CD14-positive monocyte (primary cell): Measurements from ENCODE around the gene PIGV. TPM values are rescaled to one million over a fixed set of nuclear protein-coding genes. Genes with fewer than 3 reads are reported as not detected.

Experiments used
- DNase-seq, 3 donors: peaks; one replicate each; pipeline ENCODE4 v3.0.0-alpha.2; 2011 to 2022
- H2AFZ ChIP-seq: 2 replicates; pipeline ENCODE4 v1.6.0; 2012; ENCODE audit warnings: mild to moderate bottlenecking, low read depth, low read length, inconsistent platforms; ENCODE audit not compliant: insufficient read depth, poor library complexity, severe bottlenecking
- H3K27ac ChIP-seq, 2 donors: 1 replicate in 1 of 2; 2 replicates in 1 of 2; pipeline ENCODE4 v1.5.1; 2012 to 2013; ENCODE audit warnings: low read length in 2 of 2, control low read depth in 1 of 2, inconsistent platforms in 1 of 2, low read depth in 1 of 2, mild to moderate bottlenecking in 1 of 2
- H3K27me3 ChIP-seq, 2 donors: one replicate each; pipeline versions ENCODE4 v1.6.0 to v1.6.1; 2011 to 2013; ENCODE audit warnings: low read length in 2 of 2; ENCODE audit not compliant: control insufficient read depth in 2 of 2, insufficient read depth in 2 of 2
- H3K36me3 ChIP-seq, 2 donors: replicated peaks in 1 of 2; 1 replicate in 1 of 2; 2 replicates in 1 of 2; pipeline versions ENCODE4 v1.5.1 to v1.6.1; 2012 to 2013; ENCODE audit warnings: low read length in 2 of 2, control low read depth in 1 of 2, inconsistent platforms in 1 of 2, mild to moderate bottlenecking in 1 of 2; ENCODE audit not compliant: insufficient read depth in 2 of 2, control insufficient read depth in 1 of 2
- H3K4me1 ChIP-seq, 2 donors: 1 replicate in 1 of 2; 2 replicates in 1 of 2; pipeline versions ENCODE4 v1.5.1 to v1.6.1; 2012 to 2013; ENCODE audit warnings: low read length in 2 of 2, control low read depth in 1 of 2, inconsistent platforms in 1 of 2, mild to moderate bottlenecking in 1 of 2, moderate library complexity in 1 of 2; ENCODE audit not compliant: insufficient read depth in 2 of 2, control insufficient read depth in 1 of 2
- H3K4me2 ChIP-seq: replicated peaks from 2 replicates; pipeline ENCODE3; 2012; ENCODE audit warnings: low read length, moderate library complexity, mild to moderate bottlenecking; ENCODE audit not compliant: poor library complexity, severe bottlenecking; ENCODE audit errors: extremely low read depth
- H3K4me3 ChIP-seq, 3 experiments: fragments of 200-600 bp in 1 of 3; sonication (generic) in 1 of 3; replicated peaks in 1 of 3; 1 replicate in 2 of 3; 2 replicates in 1 of 3; pipeline ENCODE4 v1.5.1; 2011 to 2013; ENCODE audit warnings: low read length in 3 of 3, mild to moderate bottlenecking in 3 of 3, control low read depth in 2 of 3, low read depth in 2 of 3, inconsistent platforms in 1 of 3, moderate library complexity in 1 of 3
- H3K79me2 ChIP-seq: 2 replicates; pipeline ENCODE4 v1.6.0; 2012; ENCODE audit warnings: mild to moderate bottlenecking, control low read depth, inconsistent platforms, low read length, moderate library complexity; ENCODE audit not compliant: insufficient read depth
- H3K9ac ChIP-seq: 2 replicates; pipeline ENCODE4 v1.6.0; 2017; ENCODE audit warnings: low read length, mild to moderate bottlenecking; ENCODE audit not compliant: insufficient read depth, poor library complexity, severe bottlenecking
- H3K9me3 ChIP-seq, 2 donors: replicated peaks in 1 of 2; 1 replicate in 1 of 2; 2 replicates in 1 of 2; pipeline versions ENCODE4 v1.5.1 to v1.6.1; 2012 to 2013; ENCODE audit warnings: low read length in 2 of 2, control low read depth in 1 of 2; ENCODE audit not compliant: control insufficient read depth in 1 of 2, insufficient read depth in 1 of 2
- H4K20me1 ChIP-seq: 2 replicates; pipeline ENCODE4 v1.6.0; 2012; ENCODE audit warnings: mild to moderate bottlenecking, low read length, control low read depth, moderate library complexity; ENCODE audit not compliant: insufficient read depth
- H3K27ac Mint-ChIP-seq, 7 donors: one replicate each; pipeline ENCODE4 v1.8.0; 2020; ENCODE audit warnings: mild to moderate bottlenecking in 7 of 7, mixed read lengths in 7 of 7, moderate library complexity in 6 of 7, inconsistent platforms in 2 of 7
- H3K27me3 Mint-ChIP-seq, 3 donors: one replicate each; pipeline ENCODE4 v1.8.0; 2021 to 2022; ENCODE audit warnings: low read depth in 3 of 3, mild to moderate bottlenecking in 3 of 3, mixed read lengths in 3 of 3, moderate library complexity in 3 of 3, inconsistent platforms in 1 of 3
- H3K36me3 Mint-ChIP-seq, 2 donors: one replicate each; pipeline ENCODE4 v1.8.0; 2020; ENCODE audit warnings: mixed read lengths in 2 of 2, inconsistent platforms in 1 of 2, mild to moderate bottlenecking in 1 of 2
- H3K4me1 Mint-ChIP-seq: one replicate; pipeline ENCODE4 v1.8.0; 2020; ENCODE audit warnings: mild to moderate bottlenecking, mixed read lengths
- H3K4me3 Mint-ChIP-seq, 2 donors: one replicate each; pipeline ENCODE4 v1.8.0; 2020; ENCODE audit warnings: mild to moderate bottlenecking in 2 of 2, mixed read lengths in 2 of 2, moderate library complexity in 1 of 2
- H3K9me3 Mint-ChIP-seq, 7 donors: one replicate each; pipeline ENCODE4 v1.8.0; 2020 to 2022; ENCODE audit warnings: mixed read lengths in 7 of 7, mild to moderate bottlenecking in 6 of 7, moderate library complexity in 6 of 7, inconsistent platforms in 2 of 7
- CTCF ChIP-seq: fragments of 200-600 bp; IDR thresholded peaks from one replicate; pipeline ENCODE4 v1.8.0; 2022; ENCODE audit warnings: antibody characterized with exemption, mild to moderate bottlenecking
- WGBS: methylation state at CpG from one replicate; pipeline ENCODE4 v1.1.5; 2013; ENCODE audit warnings: missing lambda C conversion rate; ENCODE audit not compliant: insufficient coverage; 5-methylcytosine and 5-hydroxymethylcytosine counted together
- intact Hi-C, 2 donors: fragments of 100-400 bp; cut with micrococcal nuclease; formaldehyde crosslinking; loops; one replicate each; pipeline versions ENCODE4 v1.15.0 to v1.15.1; 2023
- polyA plus RNA-seq, 3 donors: library from polyadenylated mRNA; depleted of rRNA in 1 of 3; unstranded in 2 of 3; stranded (reverse) in 1 of 3; fragments of 300-500 nt in 2 of 3; fragments of >200 nt in 1 of 3; fragmentation: Illumina TruSeq in 2 of 3; gene quantifications; 1 replicate in 2 of 3; 2 replicates in 1 of 3; pipeline ENCODE4 v1.2.3, GENCODE V29; 2012 to 2021

PIGV gene
- polyA plus RNA-seq, 3 donors, result 5.7 to 9.5 (median 8.3) TPM

GRCh38 chr1:26822737-26823395, 35.1 kb downstream of the PIGV start:
- Histone ChIP-seq H3K9me3 (no peaks in the 10 kb centered on the region), H3K4me2 (no peak overlapping the region), H2AFZ (no peak overlapping the region), H3K27me3 (no peaks in the 10 kb centered on the region), H3K27ac (no peak overlapping the region), H3K9ac (no peak overlapping the region), H3K79me2 (peaks cover 14% of the 10 kb centered on the region), H3K4me1 (peaks cover 31 to 46% of the 10 kb centered on the region in 2 donors), H4K20me1 (peaks cover 7% of the 10 kb centered on the region), H3K4me3 (no peak overlapping the region), H3K36me3 (no peaks in the 10 kb centered on the region)
- intact Hi-C loops, result no loop called here
- no peak overlapping the region for H3K4me3 Mint-ChIP-seq
- peaks cover 42% of the 10 kb centered on the region for H3K4me1 Mint-ChIP-seq
- H3K9me3 Mint-ChIP-seq, result peaks cover 0 to 2% (median 0%) of the 10 kb centered on the region in 7 donors
- no peak for TF ChIP-seq CTCF
- WGBS, result 100% methylated on average over 1 of the region's 4 CpGs
- H3K36me3 Mint-ChIP-seq, result no peaks in the 10 kb centered on the region
- H3K27ac Mint-ChIP-seq, result no peak overlapping the region
- no peak for DNase-seq
- H3K27me3 Mint-ChIP-seq, result peaks cover 2 to 7% (median 5%) of the 10 kb centered on the region in 3 donors

- Histone ChIP-seq H3K4me3 (no peak overlapping the region), H3K27me3 (no peaks in the 10 kb centered on the region), H3K27ac (no peak overlapping the region), H3K4me1 (peaks cover 49 to 64% of the 10 kb centered on the region in 2 donors), H2AFZ (no peak overlapping the region), H3K79me2 (peaks cover 20% of the 10 kb centered on the region), H3K9me3 (no peaks in the 10 kb centered on the region), H4K20me1 (peaks cover 23% of the 10 kb centered on the region), H3K36me3 (no peaks in the 10 kb centered on the region), H3K4me2 (no peak overlapping the region), H3K9ac (no peak overlapping the region)
- intact Hi-C loops, result loop anchor here in 1 of 2 donors (5.0 kb wide), 1 partner anchor 38 kb away; the partner anchor contains the start of gene SFN
- peaks cover 0 to 2% (median 0%) of the 10 kb centered on the region in 7 donors for H3K9me3 Mint-ChIP-seq
- peaks cover 61% of the 10 kb centered on the region for H3K4me1 Mint-ChIP-seq
- H3K4me3 Mint-ChIP-seq, result no peak overlapping the region
- 93% methylated on average over 3 of the region's 3 CpGs for WGBS
- TF ChIP-seq CTCF, result no peak
- DNase-seq, result no peak
- no peak overlapping the region for H3K27ac Mint-ChIP-seq
- peaks cover under 1 to 5% (median 3%) of the 10 kb centered on the region in 3 donors for H3K27me3 Mint-ChIP-seq
- peaks cover 3 to 8% of the 10 kb centered on the region in 2 donors for H3K36me3 Mint-ChIP-seq
These were observed 37.0 kb downstream of the PIGV start for GRCh38 chr1:26824731-26825130.
